NT2/D1 (cell line): Measurements from ENCODE around the gene TRPC4.

Experiments used
- SUZ12 ChIP-seq: IDR thresholded peaks from 2 replicates; pipeline ENCODE4 v1.6.1; 2011; ENCODE audit not compliant: insufficient read length, insufficient read depth; ENCODE audit errors: extremely low read depth
- YY1 ChIP-seq: IDR thresholded peaks from 2 replicates; pipeline ENCODE4 v1.6.1; 2011; ENCODE audit not compliant: insufficient read length, insufficient read depth
- ZNF274 ChIP-seq: IDR thresholded peaks from 2 replicates; pipeline ENCODE4 v1.6.1; 2011; ENCODE audit warnings: mild to moderate bottlenecking, low read depth, low read length

- TF ChIP-seq ZNF274 (no peak), YY1 (no peak), SUZ12 (no peak)
These were observed 217.7 kb downstream of the TRPC4 start for GRCh38 chr13:37651891-37652290.
